Mucosa of stomach (tissue), 1 donor: ENCODE measurements around the gene BABAM1.

Source experiments
- H3K27me3 ChIP-seq: one replicate; pipeline ENCODE4 v1.7.0; 2013; ENCODE audit warnings: mild to moderate bottlenecking, low read length; ENCODE audit not compliant: control insufficient read depth, insufficient read depth
- H3K36me3 ChIP-seq: one replicate; pipeline ENCODE4 v1.7.0; 2013; ENCODE audit warnings: low read length; ENCODE audit not compliant: control insufficient read depth, insufficient read depth
- H3K4me1 ChIP-seq: one replicate; pipeline ENCODE4 v1.7.0; 2013; ENCODE audit warnings: mild to moderate bottlenecking, low read length; ENCODE audit not compliant: control insufficient read depth, insufficient read depth
- H3K4me3 ChIP-seq: one replicate; pipeline ENCODE4 v1.7.0; 2013; ENCODE audit warnings: low read length
- H3K9ac ChIP-seq: one replicate; pipeline ENCODE4 v1.7.0; 2013; ENCODE audit warnings: mild to moderate bottlenecking, low read length, moderate library complexity
- H3K9me3 ChIP-seq: one replicate; pipeline ENCODE4 v1.7.0; 2013; ENCODE audit warnings: mild to moderate bottlenecking, low read length, moderate library complexity; ENCODE audit not compliant: control insufficient read depth
- donor health status: Pancreatic carcinoma.

Gene BABAM1

GRCh38 chr19:17235971-17236777 is 31.1 kb upstream of the BABAM1 start:
- H3K27me3 ChIP-seq = no peaks in the 10 kb centered on the region
- no peaks in the 10 kb centered on the region for H3K9me3 ChIP-seq
- H3K4me1 ChIP-seq = peaks cover 47% of the 10 kb centered on the region
- peak overlapping the region; percentile 53 for H3K9ac ChIP-seq
- peaks cover 22% of the 10 kb centered on the region for H3K36me3 ChIP-seq
- H3K4me3 ChIP-seq = no peak overlapping the region

- Histone ChIP-seq H3K4me3 (no peak overlapping the region), H3K36me3 (peaks cover 18% of the 10 kb centered on the region), H3K27me3 (no peaks in the 10 kb centered on the region), H3K9ac (peak overlapping the region; percentile 53), H3K9me3 (no peaks in the 10 kb centered on the region), H3K4me1 (peaks cover 54% of the 10 kb centered on the region)
Observed at GRCh38 chr19:17236811-17237543, 30.3 kb upstream of the BABAM1 start.

GRCh38 chr19:17237747-17238706 is 29.2 kb upstream of the BABAM1 start:
- H3K9ac ChIP-seq = no peak overlapping the region
- no peak overlapping the region for H3K4me3 ChIP-seq
- H3K36me3 ChIP-seq = peaks cover 13% of the 10 kb centered on the region
- no peaks in the 10 kb centered on the region for H3K9me3 ChIP-seq
- H3K27me3 ChIP-seq = no peaks in the 10 kb centered on the region
- peaks cover 63% of the 10 kb centered on the region for H3K4me1 ChIP-seq

- Histone ChIP-seq H3K27me3 (no peaks in the 10 kb centered on the region), H3K9ac (peak overlapping the region; percentile 61), H3K4me3 (no peak overlapping the region), H3K36me3 (peaks cover 13% of the 10 kb centered on the region), H3K9me3 (no peaks in the 10 kb centered on the region), H3K4me1 (peaks cover 62% of the 10 kb centered on the region)
Observed at GRCh38 chr19:17240062-17240752, 27.0 kb upstream of the BABAM1 start.

- Histone ChIP-seq H3K9me3 (no peaks in the 10 kb centered on the region), H3K9ac (peak overlapping the region; percentile 61), H3K27me3 (no peaks in the 10 kb centered on the region), H3K4me1 (peaks cover 59% of the 10 kb centered on the region), H3K36me3 (peaks cover 13% of the 10 kb centered on the region), H3K4me3 (no peak overlapping the region)
Observed at GRCh38 chr19:17240826-17241399, 26.3 kb upstream of the BABAM1 start.

- H3K4me1 ChIP-seq = peaks cover 59% of the 10 kb centered on the region
- peak overlapping the region; percentile 97 for H3K4me3 ChIP-seq
- H3K9me3 ChIP-seq = no peaks in the 10 kb centered on the region
- H3K36me3 ChIP-seq = peaks cover 13% of the 10 kb centered on the region
- peak overlapping the region; percentile 92 for H3K9ac ChIP-seq
- no peaks in the 10 kb centered on the region for H3K27me3 ChIP-seq
Observed at GRCh38 chr19:17242431-17243208, 24.6 kb upstream of the BABAM1 start.

GRCh38 chr19:17243211-17243829 is 23.9 kb upstream of the BABAM1 start:
- Histone ChIP-seq H3K36me3 (peaks cover 7% of the 10 kb centered on the region), H3K9me3 (no peaks in the 10 kb centered on the region), H3K27me3 (no peaks in the 10 kb centered on the region), H3K4me3 (peak overlapping the region; percentile 97), H3K4me1 (peaks cover 59% of the 10 kb centered on the region), H3K9ac (peak overlapping the region; percentile 92)

- Histone ChIP-seq H3K4me3 (peak overlapping the region; percentile 97), H3K27me3 (no peaks in the 10 kb centered on the region), H3K9me3 (no peaks in the 10 kb centered on the region), H3K4me1 (peaks cover 62% of the 10 kb centered on the region), H3K36me3 (peaks cover 7% of the 10 kb centered on the region), H3K9ac (peak overlapping the region; percentile 92)
Observed at GRCh38 chr19:17243830-17244617, 23.2 kb upstream of the BABAM1 start.

- Histone ChIP-seq H3K4me1 (peaks cover 64% of the 10 kb centered on the region), H3K9ac (peak overlapping the region; percentile 92), H3K9me3 (no peaks in the 10 kb centered on the region), H3K27me3 (no peaks in the 10 kb centered on the region), H3K36me3 (peaks cover 7% of the 10 kb centered on the region), H3K4me3 (peak overlapping the region; percentile 97)
Observed at GRCh38 chr19:17244618-17245534, 22.4 kb upstream of the BABAM1 start.
